Stimulated activated CD8-positive, alpha-beta memory T cell treated with anti-CD3 and anti-CD28 coated beads, Interleukin-4, amount 100 ng/mL, for 48 hours (primary cell): ENCODE data around the gene DDIT3.
"Not testable (repeated sequence)": the region's sequence is repeated elsewhere in the genome, so short reads cannot be mapped to it uniquely, and the experiment has no call there.

Experiments
- DNase-seq: peaks from one replicate; pipeline ENCODE4 v3.0.0-alpha.2; 2020

DDIT3 gene

GRCh38 chr12:57511588-57512325, 8.6 kb downstream of the DDIT3 start:
- DNase-seq: no peak

GRCh38 chr12:57511161-57511560, 9.2 kb downstream of the DDIT3 start:
- DNase-seq: no peak

GRCh38 chr12:57507796-57508195, 12.5 kb downstream of the DDIT3 start:
- DNase-seq: not testable (repeated sequence)

DNA sequence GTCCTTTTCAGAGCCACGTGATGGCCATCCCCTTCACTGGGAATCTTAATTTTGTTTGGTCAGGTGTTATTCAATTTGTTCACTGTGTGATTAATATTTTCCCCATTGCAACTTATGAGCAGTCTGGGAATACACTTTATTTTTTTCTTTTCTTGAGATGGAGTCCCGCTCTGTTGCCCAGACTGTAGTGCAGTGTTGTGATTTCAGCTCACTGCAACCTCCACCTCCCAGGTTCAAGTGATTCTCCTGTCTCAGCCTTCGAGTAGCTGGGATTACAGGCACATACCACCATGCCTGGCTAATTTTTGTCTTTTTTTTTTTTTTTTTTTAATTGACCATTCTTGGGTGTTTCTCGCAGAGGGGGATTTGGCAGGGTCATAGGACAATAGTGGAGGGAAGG, 13.8 kb downstream of the DDIT3 start:
- DNase-seq: not testable (repeated sequence)

GRCh38 chr12:57502311-57502969, 17.9 kb downstream of the DDIT3 start:
- not testable (repeated sequence) for DNase-seq

DNA sequence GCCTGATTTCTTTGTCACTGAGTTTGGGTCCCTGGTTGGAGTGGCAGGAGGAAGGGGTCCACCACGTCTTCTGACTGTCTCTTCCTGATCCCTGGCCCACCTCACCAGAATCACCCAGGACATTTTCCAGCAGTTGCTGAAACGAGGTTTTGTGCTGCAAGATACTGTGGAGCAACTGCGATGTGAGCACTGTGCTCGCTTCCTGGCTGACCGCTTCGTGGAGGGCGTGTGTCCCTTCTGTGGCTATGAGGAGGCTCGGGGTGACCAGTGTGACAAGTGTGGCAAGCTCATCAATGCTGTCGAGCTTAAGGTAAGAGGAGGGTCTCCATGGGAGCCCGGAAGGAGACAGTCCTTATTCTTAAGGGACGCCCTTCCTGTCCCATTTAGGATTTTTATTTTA, 20.1 kb downstream of the DDIT3 start:
- no peak for DNase-seq

DNA sequence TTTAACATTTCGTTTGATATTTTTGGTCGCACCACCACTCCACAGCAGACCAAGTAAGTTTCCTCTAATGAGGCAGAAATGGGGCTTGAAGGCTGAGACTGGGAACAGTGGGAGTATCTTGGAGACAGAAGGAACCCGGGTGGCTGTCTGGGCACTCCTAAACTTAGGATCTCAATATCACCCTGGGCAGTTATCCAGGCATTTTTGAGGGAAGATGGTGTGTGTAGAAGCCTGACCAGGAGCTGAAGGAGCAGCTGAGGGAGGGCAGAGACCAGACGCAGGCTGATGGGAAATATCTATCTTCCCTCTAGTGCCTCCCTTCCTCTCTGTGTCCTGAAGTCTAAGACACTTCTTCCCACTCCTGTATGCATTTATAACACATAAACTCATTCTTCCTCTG, 21.7 kb downstream of the DDIT3 start:
- no peak for DNase-seq

DNA sequence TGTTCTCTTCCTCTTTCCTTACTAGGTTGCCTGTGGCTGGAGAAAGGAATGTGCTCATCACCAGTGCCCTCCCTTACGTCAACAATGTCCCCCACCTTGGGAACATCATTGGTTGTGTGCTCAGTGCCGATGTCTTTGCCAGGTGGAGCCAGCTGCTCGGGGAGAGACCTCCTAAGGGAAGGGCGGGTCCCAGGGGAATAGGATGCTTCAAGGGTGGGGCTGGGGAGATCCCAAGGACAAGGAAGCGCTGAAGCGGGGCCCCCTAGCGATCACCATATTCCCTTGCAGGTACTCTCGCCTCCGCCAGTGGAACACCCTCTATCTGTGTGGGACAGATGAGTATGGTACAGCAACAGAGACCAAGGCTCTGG, 22.2 kb downstream of the DDIT3 start:
- no peak for DNase-seq

- no peak for DNase-seq
Observed at GRCh38 chr12:57497223-57498131, 22.8 kb downstream of the DDIT3 start.

- DNase-seq: no peak
Observed at GRCh38 chr12:57496822-57497221, 23.5 kb downstream of the DDIT3 start.

- not testable (repeated sequence) for DNase-seq
Observed at GRCh38 chr12:57495051-57495701, 25.1 kb downstream of the DDIT3 start.

- DNase-seq: no peak
Observed at GRCh38 chr12:57491393-57492280, 28.7 kb downstream of the DDIT3 start.

DNA sequence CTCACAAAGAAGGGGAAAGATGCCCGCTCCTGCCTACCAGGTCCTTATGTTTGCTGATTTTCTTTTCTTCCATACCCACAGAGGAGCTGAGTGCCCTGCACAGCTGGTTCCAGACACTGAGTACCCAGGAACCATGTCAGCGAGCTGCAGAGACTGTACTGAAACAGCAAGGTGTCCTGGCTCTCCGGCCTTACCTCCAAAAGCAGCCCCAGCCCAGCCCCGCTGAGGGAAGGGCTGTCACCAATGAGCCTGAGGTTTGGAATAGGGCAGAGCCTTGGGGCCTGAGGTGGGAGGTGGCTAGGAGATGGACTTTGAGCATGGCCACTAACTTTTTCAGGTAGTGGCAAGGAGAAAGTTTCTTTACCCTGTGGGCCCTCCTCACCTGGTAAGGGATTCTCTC, 30.2 kb downstream of the DDIT3 start:
- DNase-seq: no peak

DNA sequence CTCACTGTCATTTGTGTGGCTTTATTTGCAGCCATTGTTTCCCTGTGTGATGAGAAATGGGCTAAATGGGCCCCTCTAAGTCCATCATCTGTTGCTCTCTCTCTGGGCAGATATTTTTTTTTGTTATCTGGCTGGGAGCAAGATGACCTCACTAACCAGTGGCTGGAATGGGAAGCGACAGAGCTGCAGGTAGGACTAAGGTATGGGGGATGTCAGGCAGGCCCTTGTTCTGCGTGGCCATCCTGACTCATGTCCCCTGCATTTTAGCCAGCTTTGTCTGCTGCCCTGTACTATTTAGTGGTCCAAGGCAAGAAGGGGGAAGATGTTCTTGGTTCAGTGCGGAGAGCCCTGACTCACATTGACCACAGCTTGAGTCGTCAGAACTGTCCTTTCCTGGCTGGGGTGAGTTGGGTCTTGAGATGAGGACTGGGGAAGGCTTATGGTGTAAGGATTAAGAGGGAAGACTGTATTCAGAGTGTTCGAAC, 31.1 kb downstream of the DDIT3 start:
- DNase-seq: no peak

DNA sequence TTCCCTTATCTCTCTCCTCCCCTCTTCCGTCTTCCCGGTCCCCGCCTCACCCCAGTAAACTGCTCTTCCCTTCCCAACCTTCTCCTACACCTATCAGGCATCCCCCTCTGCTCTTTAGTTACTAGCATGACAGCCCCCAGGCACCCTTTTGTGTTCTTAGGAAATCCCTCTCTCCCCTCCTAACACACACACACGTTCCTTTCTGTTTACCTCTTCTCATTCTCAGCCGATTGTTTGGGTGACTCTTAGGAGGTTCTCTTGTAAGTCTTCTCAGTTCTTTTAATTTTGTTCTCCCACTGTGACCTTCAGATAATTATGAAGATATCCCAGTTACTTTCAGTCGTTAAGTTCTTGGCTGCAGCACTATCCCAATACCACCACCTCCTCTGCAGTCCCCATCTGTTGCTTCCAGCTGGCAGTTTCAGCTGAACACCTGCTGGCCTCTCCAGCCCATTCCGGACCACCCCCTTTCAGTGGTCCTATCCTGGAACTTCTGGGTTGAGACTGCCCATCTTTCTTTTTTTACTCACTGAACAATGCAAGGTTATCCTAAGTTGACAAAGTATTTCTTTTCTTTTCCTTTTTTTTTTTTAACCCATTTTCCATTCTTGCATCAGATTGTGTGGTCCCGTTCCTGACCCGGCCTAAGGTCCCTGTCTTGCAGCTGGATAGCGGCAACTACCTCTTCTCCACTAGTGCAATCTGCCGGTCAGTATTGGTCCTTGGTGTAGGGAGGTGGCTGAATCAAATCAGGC, 31.7 kb downstream of the DDIT3 start:
- no peak for DNase-seq

- peak; percentile 92 for DNase-seq
Observed at GRCh38 chr12:57487597-57488401, 32.5 kb downstream of the DDIT3 start, which contains the start of gene MARS1. Gene MARS1, plus strand, starts transcription at chr12:57488068. Its CDS starts 23 bp downstream, at chr12:57488091.

DNA sequence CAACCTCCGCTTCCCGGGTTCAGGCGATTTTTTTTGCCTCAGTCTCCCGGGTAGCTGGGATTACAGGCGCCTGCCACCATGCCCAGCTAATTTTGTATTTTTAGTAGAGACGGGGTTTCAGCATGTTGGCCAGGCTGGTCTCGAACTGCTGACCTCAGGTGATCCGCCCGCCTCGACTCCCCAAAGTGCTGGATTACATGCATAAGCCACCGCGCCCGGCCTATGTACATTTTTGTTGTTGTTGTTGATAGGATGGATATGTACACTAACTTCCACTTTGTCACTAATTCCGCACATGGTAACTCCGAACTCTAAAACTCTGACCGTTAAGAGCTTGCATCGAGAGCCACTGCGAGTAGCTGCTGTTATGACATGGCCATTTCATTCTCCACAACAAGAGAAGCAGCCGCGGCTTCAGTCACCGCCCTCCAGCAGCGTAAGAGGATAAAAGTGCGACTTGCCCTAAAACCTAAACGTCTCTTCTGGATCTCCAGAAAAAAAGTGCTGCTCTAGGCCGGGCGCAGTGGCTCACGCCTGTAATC, 33.2 kb downstream of the DDIT3 start:
- no peak for DNase-seq

GRCh38 chr12:57485695-57486094, 34.6 kb downstream of the DDIT3 start:
- no peak for DNase-seq

GRCh38 chr12:57483466-57483865, 36.8 kb downstream of the DDIT3 start:
- no peak for DNase-seq

DNA sequence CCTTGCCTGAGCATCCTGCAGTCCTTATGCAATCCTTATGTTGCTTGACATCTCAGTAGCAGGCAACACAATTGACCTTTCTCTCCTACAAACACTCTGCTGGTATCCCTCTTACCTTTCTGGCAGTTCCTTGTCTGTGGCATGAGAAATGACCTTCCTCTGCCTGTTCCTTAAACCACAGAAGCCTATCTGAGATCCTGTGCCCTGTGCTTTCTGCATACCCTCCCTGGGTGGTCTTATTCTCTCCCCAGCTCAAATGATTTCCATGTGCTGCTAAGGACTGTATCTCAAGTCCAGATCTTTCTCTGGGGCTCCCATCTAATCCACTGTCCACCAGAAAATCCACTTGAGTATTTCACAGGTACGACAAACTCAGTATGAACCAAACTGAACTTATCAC, 38.6 kb downstream of the DDIT3 start:
- DNase-seq: no peak
